CD4-positive, alpha-beta T cell (primary cell): ENCODE data around the gene EYA2. TPM values are rescaled to one million over a fixed set of nuclear protein-coding genes. Genes with fewer than 3 reads are reported as not detected.

Experiments
- ATAC-seq: fragments of 200-7000 bp; cut with Tn5 transposase; one replicate; pipeline ENCODE4 v1.10.0; 2022; ENCODE audit warnings: mild to moderate bottlenecking; ENCODE audit not compliant: poor library complexity
- CTCF ChIA-PET: fragments of 350-600 bp; sonication (Branson Sonifier 250); formaldehyde crosslinking; loops from one replicate; lab custom pipeline; 2021; ENCODE audit warnings: antibody characterized with exemption, inconsistent platforms; lab: Charles Lee
- POLR2A ChIA-PET: fragments of 350-600 bp; sonication (Branson Sonifier 250); formaldehyde crosslinking; loops from one replicate; lab custom pipeline; 2021; ENCODE audit warnings: antibody characterized with exemption, inconsistent platforms; lab: Charles Lee
- DNase-seq, 14 experiments: peaks; one replicate each; pipeline ENCODE4 v3.0.0-alpha.2; 2013 to 2020; ENCODE audit warnings: mixed read lengths in 2 of 14
- H3K27ac ChIP-seq, 2 donors: one replicate each; pipeline versions ENCODE4 v1.5.1 to v1.7.0; 2013; ENCODE audit warnings: low read length in 2 of 2, low read depth in 1 of 2, mild to moderate bottlenecking in 1 of 2
- H3K27me3 ChIP-seq, 2 experiments: 1 replicate in 1 of 2; 2 replicates in 1 of 2; pipeline versions ENCODE4 v1.6.1 to v1.7.0; 2013; ENCODE audit warnings: low read length in 2 of 2, control low read depth in 1 of 2, mild to moderate bottlenecking in 1 of 2, moderate library complexity in 1 of 2; ENCODE audit not compliant: insufficient read depth in 2 of 2, control insufficient read depth in 1 of 2
- H3K36me3 ChIP-seq: one replicate; pipeline ENCODE4 v1.6.1; 2013; ENCODE audit warnings: low read length, control low read depth; ENCODE audit not compliant: insufficient read depth
- H3K4me1 ChIP-seq: one replicate; pipeline ENCODE4 v1.6.1; 2013; ENCODE audit warnings: low read length, control low read depth; ENCODE audit not compliant: insufficient read depth
- H3K4me3 ChIP-seq: one replicate; pipeline ENCODE4 v1.5.1; 2013; ENCODE audit warnings: mild to moderate bottlenecking, low read length, moderate library complexity
- H3K9me3 ChIP-seq, 2 experiments: 1 replicate in 1 of 2; 2 replicates in 1 of 2; pipeline versions ENCODE4 v1.6.1 to v1.7.0; 2013; ENCODE audit warnings: low read length in 2 of 2, mild to moderate bottlenecking in 2 of 2, control low read depth in 1 of 2, moderate library complexity in 1 of 2; ENCODE audit not compliant: control insufficient read depth in 1 of 2, insufficient read depth in 1 of 2
- H3K27ac Mint-ChIP-seq: one replicate; pipeline ENCODE4 v1.8.0; 2020; ENCODE audit warnings: mixed read lengths
- H3K27me3 Mint-ChIP-seq: one replicate; pipeline ENCODE4 v1.8.0; 2021; ENCODE audit warnings: mixed read lengths
- H3K36me3 Mint-ChIP-seq: one replicate; pipeline ENCODE4 v1.8.0; 2021; ENCODE audit warnings: low read depth, mixed read lengths
- H3K4me1 Mint-ChIP-seq: one replicate; pipeline ENCODE4 v1.8.0; 2021; ENCODE audit warnings: low read depth, mixed read lengths
- H3K4me3 Mint-ChIP-seq: one replicate; pipeline ENCODE4 v1.8.0; 2020; ENCODE audit warnings: mild to moderate bottlenecking, mixed read lengths
- H3K9me3 Mint-ChIP-seq: one replicate; pipeline ENCODE4 v1.8.0; 2020; ENCODE audit warnings: mixed read lengths
- CTCF ChIP-seq: fragments of 200-600 bp; IDR thresholded peaks from one replicate; pipeline ENCODE4 v1.8.0; 2022; ENCODE audit warnings: antibody characterized with exemption, mild to moderate bottlenecking
- intact Hi-C, 2 experiments: fragments of 100-400 bp; cut with DNase I in 1 of 2; cut with micrococcal nuclease in 1 of 2; formaldehyde crosslinking; loops; one replicate each; pipeline versions ENCODE4 v1.15.1 to v1.9.0; 2023 to 2025; cut with DNase I, micrococcal nuclease
- total RNA-seq, 174 experiments: library from RNA in 2 of 174; stranded (reverse) in 2 of 174; gene quantifications; one replicate each; pipeline ENCODE4 v1.2.3 and lab custom pipeline; 2021 to 2026

The EYA2 gene
- total RNA-seq, 2 experiments from 2014 or later, result not detected

- Histone ChIP-seq H3K36me3 (no peaks in the 10 kb centered on the region), H3K4me3 (no peak overlapping the region), H3K27me3 (peaks cover 0 to 2% of the 10 kb centered on the region in 2 experiments), H3K27ac (no peak overlapping the region), H3K9me3 (peaks cover 0 to 10% of the 10 kb centered on the region in 2 experiments), H3K4me1 (no peaks in the 10 kb centered on the region)
- peaks cover 9% of the 10 kb centered on the region for H3K27me3 Mint-ChIP-seq
- POLR2A ChIA-PET, result no interaction called here
- ATAC-seq (no peak), DNase-seq (no peak)
- no peaks in the 10 kb centered on the region for H3K4me1 Mint-ChIP-seq
- no peak overlapping the region for H3K27ac Mint-ChIP-seq
- no peaks in the 10 kb centered on the region for H3K9me3 Mint-ChIP-seq
- intact Hi-C loops, result no loop called here
- H3K36me3 Mint-ChIP-seq, result no peaks in the 10 kb centered on the region
- CTCF ChIA-PET, result no interaction called here
- H3K4me3 Mint-ChIP-seq, result no peak overlapping the region
- no peak for TF ChIP-seq CTCF
Observed at GRCh38 chr20:46963758-46964617, 69.3 kb downstream of the EYA2 start.

GRCh38 chr20:46964618-46965455 lies 70.2 kb downstream of the EYA2 start:
- Histone ChIP-seq H3K9me3 (peaks cover 0 to 10% of the 10 kb centered on the region in 2 experiments), H3K36me3 (no peaks in the 10 kb centered on the region), H3K27me3 (peaks cover 0 to 1% of the 10 kb centered on the region in 2 experiments), H3K4me3 (no peak overlapping the region), H3K27ac (no peak overlapping the region), H3K4me1 (no peaks in the 10 kb centered on the region)
- ATAC-seq, result no peak
- Mint-ChIP-seq H3K4me3 (no peak overlapping the region), H3K27ac (no peak overlapping the region), H3K27me3 (peaks cover 4% of the 10 kb centered on the region), H3K9me3 (no peaks in the 10 kb centered on the region), H3K4me1 (no peaks in the 10 kb centered on the region), H3K36me3 (no peaks in the 10 kb centered on the region)
- ChIA-PET POLR2A (no interaction called here), CTCF (no interaction called here)
- DNase-seq, result no peak
- intact Hi-C loops, result no loop called here
- TF ChIP-seq CTCF, result no peak

GRCh38 chr20:46965477-46965876 lies 70.8 kb downstream of the EYA2 start:
- H3K27me3 Mint-ChIP-seq, result no peaks in the 10 kb centered on the region
- ChIA-PET POLR2A (no interaction called here), CTCF (no interaction called here)
- intact Hi-C loops, result no loop called here
- H3K9me3 Mint-ChIP-seq, result no peaks in the 10 kb centered on the region
- H3K27me3 ChIP-seq, result no peaks in the 10 kb centered on the region
- no peak overlapping the region for H3K4me3 Mint-ChIP-seq
- H3K4me1 ChIP-seq, result no peaks in the 10 kb centered on the region
- ATAC-seq, result no peak
- no peak overlapping the region for H3K27ac ChIP-seq
- peaks cover 0 to 10% of the 10 kb centered on the region in 2 experiments for H3K9me3 ChIP-seq
- no peak for DNase-seq
- H3K4me3 ChIP-seq, result no peak overlapping the region
- no peak overlapping the region for H3K27ac Mint-ChIP-seq
- H3K4me1 Mint-ChIP-seq, result no peaks in the 10 kb centered on the region
- TF ChIP-seq CTCF, result no peak
- H3K36me3 Mint-ChIP-seq, result no peaks in the 10 kb centered on the region
- no peaks in the 10 kb centered on the region for H3K36me3 ChIP-seq
